SHP77 treated with DMSO at 0.1 percent for 48 hours (cell line): ENCODE data around the gene DIP2B.

Experiments
- DNase-seq: peaks from one replicate; lab custom pipeline; 2025; lab: John Stamatoyannopoulos, UW

The DIP2B gene

GRCh38 chr12:50772470-50772869 lies 267.7 kb downstream of the DIP2B start:
- no peak for DNase-seq

GRCh38 chr12:50772877-50773276 lies 268.1 kb downstream of the DIP2B start:
- DNase-seq: no peak

GRCh38 chr12:50775251-50775650 lies 270.5 kb downstream of the DIP2B start:
- DNase-seq: no peak

- no peak for DNase-seq
Observed at GRCh38 chr12:50776749-50777728, 272.3 kb downstream of the DIP2B start.

GRCh38 chr12:50778663-50779590 lies 274.1 kb downstream of the DIP2B start:
- no peak for DNase-seq

- no peak for DNase-seq
Observed at GRCh38 chr12:50780013-50780412, 275.2 kb downstream of the DIP2B start.

- no peak for DNase-seq
Observed at GRCh38 chr12:50784501-50784900, 279.7 kb downstream of the DIP2B start.

- no peak for DNase-seq
Observed at GRCh38 chr12:50785406-50786001, 280.7 kb downstream of the DIP2B start.

GRCh38 chr12:50786498-50787231 lies 281.9 kb downstream of the DIP2B start:
- DNase-seq: no peak

GRCh38 chr12:50787618-50788017 lies 282.8 kb downstream of the DIP2B start:
- no peak for DNase-seq

GRCh38 chr12:50788561-50788960 lies 283.8 kb downstream of the DIP2B start:
- DNase-seq: no peak

GRCh38 chr12:50790081-50790480 lies 285.3 kb downstream of the DIP2B start:
- no peak for DNase-seq
